ENCODE measurements around the gene ZP1. TPM values are rescaled to one million over a fixed set of nuclear protein-coding genes. Genes with fewer than 3 reads are reported as not detected.

Gene ZP1
- total RNA-seq, 1 donor from 2014 or later: not detected

- DNase-seq: no peak
- Histone ChIP-seq H3K4me3 (peak overlapping the region; percentile 51), H3K27ac (replicated peaks) (no peak overlapping the region), H3K9me3 (replicated peaks) (no peaks in the 10 kb centered on the region), H3K27me3 (ENCODE audit: low read depth) (peaks cover 13% of the 10 kb centered on the region), H3K4me1 (no peaks in the 10 kb centered on the region), H3K36me3 (peaks cover 43% of the 10 kb centered on the region)
- TF ChIP-seq, protein P1, sequence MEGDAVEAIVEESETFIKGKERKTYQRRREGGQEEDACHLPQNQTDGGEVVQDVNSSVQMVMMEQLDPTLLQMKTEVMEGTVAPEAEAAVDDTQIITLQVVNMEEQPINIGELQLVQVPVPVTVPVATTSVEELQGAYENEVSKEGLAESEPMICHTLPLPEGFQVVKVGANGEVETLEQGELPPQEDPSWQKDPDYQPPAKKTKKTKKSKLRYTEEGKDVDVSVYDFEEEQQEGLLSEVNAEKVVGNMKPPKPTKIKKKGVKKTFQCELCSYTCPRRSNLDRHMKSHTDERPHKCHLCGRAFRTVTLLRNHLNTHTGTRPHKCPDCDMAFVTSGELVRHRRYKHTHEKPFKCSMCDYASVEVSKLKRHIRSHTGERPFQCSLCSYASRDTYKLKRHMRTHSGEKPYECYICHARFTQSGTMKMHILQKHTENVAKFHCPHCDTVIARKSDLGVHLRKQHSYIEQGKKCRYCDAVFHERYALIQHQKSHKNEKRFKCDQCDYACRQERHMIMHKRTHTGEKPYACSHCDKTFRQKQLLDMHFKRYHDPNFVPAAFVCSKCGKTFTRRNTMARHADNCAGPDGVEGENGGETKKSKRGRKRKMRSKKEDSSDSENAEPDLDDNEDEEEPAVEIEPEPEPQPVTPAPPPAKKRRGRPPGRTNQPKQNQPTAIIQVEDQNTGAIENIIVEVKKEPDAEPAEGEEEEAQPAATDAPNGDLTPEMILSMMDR (IDR thresholded peaks at IDR 0.05; ENCODE audit: borderline replicate concordance): no peak
- intact Hi-C loops (cut with micrococcal nuclease): no loop called here
These were observed 14.1 kb upstream of the ZP1 start for GRCh38 chr11:60852982-60853950.

DNA sequence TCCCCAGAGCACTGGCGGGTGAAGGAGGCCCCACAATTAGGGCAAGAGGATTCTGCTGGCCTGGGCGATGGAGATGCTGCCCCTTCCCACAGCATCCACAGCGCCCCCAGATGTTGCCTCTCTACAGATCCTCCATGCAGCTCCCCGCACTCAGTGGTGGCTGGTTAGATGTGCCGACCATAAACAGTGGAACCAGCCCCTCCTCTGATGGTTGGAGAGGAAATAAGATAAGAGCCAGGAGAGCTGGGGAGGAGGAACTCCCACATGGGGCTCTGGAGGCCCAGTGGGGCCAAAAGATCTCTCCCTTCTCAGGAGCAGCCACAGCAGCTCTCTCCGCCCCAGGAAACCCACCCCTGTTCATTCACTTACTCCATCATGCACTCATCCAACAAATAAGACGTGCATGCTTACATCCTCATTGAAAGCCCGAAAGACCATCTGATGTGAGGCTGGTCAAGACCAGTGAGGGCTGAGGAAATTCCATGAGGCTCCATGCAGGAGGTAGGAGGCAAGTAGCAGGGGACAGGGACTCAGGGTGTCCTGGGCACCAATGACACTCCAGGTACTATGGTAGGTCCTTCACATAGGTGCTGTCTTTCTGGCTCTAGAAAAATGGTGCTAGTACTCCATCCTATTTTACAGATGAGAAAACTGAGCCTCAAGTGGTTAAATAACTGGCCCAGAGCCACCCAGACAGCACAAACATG lies 13.0 kb upstream of the ZP1 start:
- Histone ChIP-seq H3K27ac (replicated peaks) (peak overlapping the region; percentile 63), H3K36me3 (peaks cover 33% of the 10 kb centered on the region), H3K27me3 (ENCODE audit: low read depth) (peaks cover 13% of the 10 kb centered on the region), H3K4me3 (peak overlapping the region; percentile 51), H3K9me3 (replicated peaks) (no peaks in the 10 kb centered on the region), H3K4me1 (no peaks in the 10 kb centered on the region)
- DNase-seq: no peak
- TF ChIP-seq, protein P1 (IDR thresholded peaks at IDR 0.05; ENCODE audit: borderline replicate concordance): no peak
- intact Hi-C loops (cut with micrococcal nuclease): no loop called here

DNA sequence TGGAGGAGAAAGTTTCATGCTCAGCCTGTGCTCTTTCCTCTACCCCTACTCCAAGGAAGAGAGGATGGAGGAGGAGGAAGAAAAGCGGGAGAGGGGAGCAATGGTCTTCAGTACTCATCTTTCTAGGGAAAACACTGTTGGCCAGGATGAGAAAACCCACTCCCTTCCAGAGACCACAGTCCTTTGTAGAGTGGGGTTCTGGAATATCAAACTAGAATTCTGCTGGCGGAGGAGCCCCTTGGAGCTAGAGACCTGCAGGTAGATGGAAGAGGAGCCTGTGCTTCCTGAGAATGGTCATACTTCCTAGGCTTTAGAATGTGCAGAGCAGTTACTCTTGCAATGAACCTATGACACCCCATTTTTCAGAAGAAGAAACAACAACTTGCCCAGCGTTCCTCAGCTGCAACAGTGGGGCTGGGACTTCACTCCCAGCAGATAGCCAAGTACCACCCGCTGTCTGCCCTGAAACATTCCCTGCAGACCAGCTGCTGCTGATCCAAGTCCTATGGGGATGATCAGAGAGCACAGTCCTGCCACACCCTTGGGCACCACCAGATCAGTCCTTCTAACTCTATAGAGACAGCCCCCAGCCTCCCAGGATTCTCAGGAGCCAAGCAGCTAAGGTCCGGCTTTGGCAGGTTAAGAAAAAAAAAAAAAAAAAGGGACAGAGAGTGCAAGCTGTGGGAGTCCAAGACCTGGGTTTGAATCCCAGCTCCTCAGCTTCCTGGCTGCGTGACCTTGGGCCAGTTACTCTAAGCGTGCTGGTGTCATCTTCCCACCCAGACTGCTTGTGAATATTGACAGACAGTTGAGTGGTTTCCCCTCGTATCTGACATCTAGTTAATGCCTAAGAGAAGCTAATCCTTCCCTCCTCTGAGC lies 12.3 kb upstream of the ZP1 start:
- peaks cover 25% of the 10 kb centered on the region for H3K36me3 ChIP-seq
- DNase-seq: no peak

GRCh38 chr11:60855726-60856633 lies 11.4 kb upstream of the ZP1 start, which contains the start of gene PTGDR2:
Gene PTGDR2, minus strand, starts transcription at chr11:60855950. Its CDS starts 2,228 bp downstream, at chr11:60853722.
- Histone ChIP-seq H3K27me3 (ENCODE audit: low read depth) (peaks cover 13% of the 10 kb centered on the region), H3K9me3 (replicated peaks) (no peaks in the 10 kb centered on the region), H3K4me1 (no peaks in the 10 kb centered on the region), H3K36me3 (peaks cover 16% of the 10 kb centered on the region), H3K4me3 (peak within 1 kb of the TSS; percentile 51), H3K27ac (replicated peaks) (peak within 1 kb of the TSS; percentile 63)
- no peak for DNase-seq
- intact Hi-C loops (cut with micrococcal nuclease): no loop called here
- TF ChIP-seq, protein P1 (IDR thresholded peaks at IDR 0.05; ENCODE audit: borderline replicate concordance): no peak

More for the DNA sequence above, 12.3 kb upstream of the ZP1 start:
- no peaks in the 10 kb centered on the region for H3K9me3 ChIP-seq (replicated peaks)
- H3K4me1 ChIP-seq: no peaks in the 10 kb centered on the region
- H3K27me3 ChIP-seq (ENCODE audit: low read depth): peaks cover 13% of the 10 kb centered on the region
- intact Hi-C loops (cut with micrococcal nuclease): no loop called here
- TF ChIP-seq, protein P1 (IDR thresholded peaks at IDR 0.05; ENCODE audit: borderline replicate concordance): no peak
- peak overlapping the region; percentile 63 for H3K27ac ChIP-seq (replicated peaks)
- H3K4me3 ChIP-seq: peak overlapping the region; percentile 51

Data from left ventricle myocardium inferior (tissue), 1 donor.